Occipital lobe (tissue), 3 donors: Measurements from ENCODE around the gene DGAT2. TPM values are rescaled to one million over a fixed set of nuclear protein-coding genes. Genes with fewer than 3 reads are reported as not detected.

ENCODE experiments used
- DNase-seq: peaks from one replicate; lab custom pipeline; 2025; lab: John Stamatoyannopoulos, UW
- small RNA-seq: library from RNA; depleted of rRNA; stranded (forward); fragments of <200 nt; gene quantifications from one replicate; pipeline ENCODE3, GENCODE V24; 2014
- total RNA-seq: library from RNA; depleted of rRNA; stranded (reverse); fragments of >200 nt; gene quantifications from one replicate; pipeline ENCODE4 v1.2.3, GENCODE V29; 2014

DGAT2 gene
- total RNA-seq, 1 donor from 2014 or later, result 4.4 TPM

- no peak for DNase-seq
Measured at GRCh38 chr11:75822541-75822940, 54.0 kb downstream of the DGAT2 start.

GRCh38 chr11:75823415-75823814, 54.8 kb downstream of the DGAT2 start:
- no peak for DNase-seq

- DNase-seq, result no peak
Measured at GRCh38 chr11:75823946-75824345, 55.4 kb downstream of the DGAT2 start.

- DNase-seq, result no peak
Measured at GRCh38 chr11:75826461-75827230, 58.1 kb downstream of the DGAT2 start.

GRCh38 chr11:75827562-75827961, 59.0 kb downstream of the DGAT2 start:
- no peak for DNase-seq

- DNase-seq, result no peak
Measured at GRCh38 chr11:75831915-75832502, 63.4 kb downstream of the DGAT2 start.

GRCh38 chr11:75834728-75835127, 66.2 kb downstream of the DGAT2 start:
- DNase-seq, result no peak

- no peak for DNase-seq
Measured at GRCh38 chr11:75836417-75836816, 67.8 kb downstream of the DGAT2 start.

- no peak for DNase-seq
Measured at GRCh38 chr11:75839851-75840250, 71.3 kb downstream of the DGAT2 start.

GRCh38 chr11:75840522-75840921, 71.9 kb downstream of the DGAT2 start:
- DNase-seq, result no peak

- DNase-seq, result no peak
Measured at GRCh38 chr11:75841739-75842138, 73.2 kb downstream of the DGAT2 start.

- DNase-seq, result no peak
Measured at GRCh38 chr11:75845324-75845723, 76.7 kb downstream of the DGAT2 start.

GRCh38 chr11:75849894-75850293, 81.3 kb downstream of the DGAT2 start:
- DNase-seq, result no peak

GRCh38 chr11:75850787-75851186, 82.2 kb downstream of the DGAT2 start:
- no peak for DNase-seq

Small RNA genes lying within 50 kb of the gene (small RNA-seq; reads per million reads assigned to genes)
- not detected for gene RF00019
- not detected for gene RN7SL786P

Other genes starting within 250 kb of the DGAT2 start
- gene GDPD5, start 242.8 kb upstream of the DGAT2 start, total RNA-seq, result 9.8 TPM
- gene SERPINH1, start 206.5 kb upstream of the DGAT2 start, total RNA-seq, result 29.3 TPM
- 83.6 TPM for gene MAP6, start 99.7 kb upstream of the DGAT2 start, total RNA-seq
- not detected for gene MOGAT2, start 50.9 kb upstream of the DGAT2 start, total RNA-seq
- gene UVRAG, start 46.4 kb downstream of the DGAT2 start, total RNA-seq, result 38.1 TPM